Fibroblast of lung (primary cell): Measurements from ENCODE around the gene FRS2. TPM values are rescaled to one million over a fixed set of nuclear protein-coding genes. Genes with fewer than 3 reads are reported as not detected.
A peak's percentile ranks its signal among the peaks of the same experiment; 100 is the strongest.

Experiments
- DNase-seq, 2 donors: peaks; one replicate each; pipeline versions ENCODE4 v3.0.0 to v3.0.0-alpha.2; 2010; ENCODE audit warnings: low read depth in 2 of 2
- H2AFZ ChIP-seq: 2 replicates; pipeline ENCODE4 v1.5.1; 2012; ENCODE audit warnings: low read length, control low read depth, inconsistent platforms
- H3K27ac ChIP-seq: 2 replicates; pipeline ENCODE4 v1.5.1; 2011; ENCODE audit warnings: low read length, control low read depth; ENCODE audit not compliant: insufficient read depth
- H3K27me3 ChIP-seq: 2 replicates; pipeline ENCODE4 v1.5.1; 2011; ENCODE audit warnings: mild to moderate bottlenecking, low read length; ENCODE audit not compliant: control insufficient read depth, insufficient read depth
- H3K36me3 ChIP-seq: 2 replicates; pipeline ENCODE4 v1.5.1; 2011; ENCODE audit warnings: low read length; ENCODE audit not compliant: control insufficient read depth, insufficient read depth
- H3K4me1 ChIP-seq: 2 replicates; pipeline ENCODE4 v1.5.1; 2011; ENCODE audit warnings: low read length; ENCODE audit not compliant: control insufficient read depth, insufficient read depth; ENCODE audit errors: extremely low read depth
- H3K4me2 ChIP-seq: 2 replicates; pipeline ENCODE4 v1.5.1; 2011; ENCODE audit warnings: low read length, control low read depth; ENCODE audit not compliant: insufficient read depth; ENCODE audit errors: extremely low read depth
- H3K4me3 ChIP-seq, 4 experiments: fragments of 200-600 bp in 1 of 4; sonication (generic) in 1 of 4; replicated peaks in 1 of 4; 2 replicates each; pipeline ENCODE4 v1.5.1; 2011 to 2016; ENCODE audit warnings: low read length in 4 of 4, low read depth in 3 of 4, mild to moderate bottlenecking in 3 of 4, control low read depth in 2 of 4, inconsistent platforms in 1 of 4, mixed read lengths in 1 of 4; ENCODE audit not compliant: insufficient read depth in 1 of 4; ENCODE audit errors: control extremely low read depth in 1 of 4
- H3K79me2 ChIP-seq: 2 replicates; pipeline ENCODE4 v1.5.1; 2012; ENCODE audit warnings: mild to moderate bottlenecking, low read length, inconsistent platforms; ENCODE audit not compliant: control insufficient read depth, insufficient read depth
- H3K9ac ChIP-seq: 2 replicates; pipeline ENCODE4 v1.5.1; 2011; ENCODE audit warnings: mild to moderate bottlenecking, low read length, control low read depth; ENCODE audit not compliant: insufficient read depth
- H3K9me3 ChIP-seq: 2 replicates; pipeline ENCODE4 v1.5.1; 2012; ENCODE audit warnings: low read depth, low read length; ENCODE audit not compliant: control insufficient read depth, insufficient read depth
- H4K20me1 ChIP-seq: 2 replicates; pipeline ENCODE4 v1.5.1; 2011; ENCODE audit warnings: low read length; ENCODE audit not compliant: control insufficient read depth, insufficient read depth; ENCODE audit errors: extremely low read depth
- CTCF ChIP-seq, 2 donors: IDR thresholded peaks in 1 of 2; conservative IDR thresholded peaks in 1 of 2; 1 replicate in 1 of 2; 2 replicates in 1 of 2; pipeline ENCODE4 v1.5.1; 2011 to 2012; ENCODE audit warnings: low read length in 2 of 2, control low read depth in 1 of 2, inconsistent platforms in 1 of 2, low read depth in 1 of 2, mild to moderate bottlenecking in 1 of 2
- EZH2 ChIP-seq: IDR thresholded peaks from 2 replicates; pipeline ENCODE4 v1.5.1; 2012; ENCODE audit warnings: low read length, control low read depth, mild to moderate bottlenecking; ENCODE audit errors: missing control alignments
- polyA minus RNA-seq: library from RNA; depleted of rRNA, polyadenylated mRNA; stranded (reverse); fragments of >200 nt; gene quantifications from 2 replicates; pipeline ENCODE4 v1.2.3, GENCODE V29; 2011; ENCODE audit warnings: low replicate concordance
- polyA plus RNA-seq, 2 donors: library from polyadenylated mRNA; depleted of rRNA in 1 of 2; stranded (reverse) in 1 of 2; unstranded in 1 of 2; fragments of >200 nt; gene quantifications; 2 replicates each; pipeline ENCODE4 v1.2.1, GENCODE V29; 2011 to 2012; ENCODE audit warnings: missing spikeins in 1 of 2
- total RNA-seq: library from RNA; depleted of rRNA; stranded (reverse); fragments of >200 nt; gene quantifications from 2 replicates; pipeline ENCODE4 v1.2.1, GENCODE V29; 2014

Gene FRS2
- total RNA-seq (41.3 and 45.9 TPM in 2 replicates), polyA plus RNA-seq (22.7 and 37.1 TPM in 2 replicates), polyA minus RNA-seq (6.7 and 8.2 TPM in 2 replicates)
- polyA plus RNA-seq (2012) = 11.7 and 18.7 TPM in 2 replicates

GRCh38 chr12:69470189-69471075, at the start of gene FRS2:
Gene FRS2, plus strand, starts transcription at chr12:69470388. Its CDS starts 98,643 bp downstream, at chr12:69569031.
- peak; percentile 89 to 90 for DNase-seq
- Histone ChIP-seq H3K9me3 (no peaks in the 10 kb centered on the region), H4K20me1 (no peaks in the 10 kb centered on the region), H3K79me2 (peaks cover 52% of the 10 kb centered on the region), H3K36me3 (no peaks in the 10 kb centered on the region), H3K4me1 (peaks cover 8% of the 10 kb centered on the region), H3K4me3 (peak within 1 kb of the TSS; percentile 85 to 92 (median 86)), H3K4me2 (peak within 1 kb of the TSS; percentile 86), H3K27me3 (no peaks in the 10 kb centered on the region), H2AFZ (peak within 1 kb of the TSS; percentile 79), H3K9ac (peak within 1 kb of the TSS; percentile 97), H3K27ac (peak within 1 kb of the TSS; percentile 88)
- no peak for TF ChIP-seq EZH2
- TF ChIP-seq CTCF (conservative IDR thresholded peaks at IDR 0.05 in 1 of 2, IDR thresholded peaks at IDR 0.05 in 1 of 2; ENCODE audit: low read depth in 1 of 2, low read length in 2 of 2) = peak; percentile 50 to 54

- Histone ChIP-seq H2AFZ (no peak overlapping the region), H3K79me2 (no peaks in the 10 kb centered on the region), H3K27ac (no peak overlapping the region), H3K4me2 (no peak overlapping the region), H3K4me1 (no peaks in the 10 kb centered on the region), H3K36me3 (no peaks in the 10 kb centered on the region), H4K20me1 (no peaks in the 10 kb centered on the region), H3K4me3 (no peak overlapping the region), H3K9me3 (no peaks in the 10 kb centered on the region), H3K9ac (no peak overlapping the region), H3K27me3 (no peaks in the 10 kb centered on the region)
- TF ChIP-seq CTCF (conservative IDR thresholded peaks at IDR 0.05 in 1 of 2, IDR thresholded peaks at IDR 0.05 in 1 of 2; ENCODE audit: low read depth in 1 of 2, low read length in 2 of 2) = no peak
- TF ChIP-seq EZH2 = no peak
- DNase-seq = no peak
These were observed 48.6 kb upstream of the FRS2 start for GRCh38 chr12:69421548-69421947.

- Histone ChIP-seq H3K4me3 (no peak overlapping the region), H3K79me2 (no peaks in the 10 kb centered on the region), H3K27ac (no peak overlapping the region), H2AFZ (no peak overlapping the region), H3K4me2 (no peak overlapping the region), H3K36me3 (no peaks in the 10 kb centered on the region), H3K9ac (no peak overlapping the region), H3K27me3 (no peaks in the 10 kb centered on the region), H3K4me1 (no peaks in the 10 kb centered on the region), H3K9me3 (no peaks in the 10 kb centered on the region), H4K20me1 (no peaks in the 10 kb centered on the region)
- DNase-seq = no peak
- no peak for TF ChIP-seq CTCF (conservative IDR thresholded peaks at IDR 0.05 in 1 of 2, IDR thresholded peaks at IDR 0.05 in 1 of 2; ENCODE audit: low read depth in 1 of 2, low read length in 2 of 2)
- TF ChIP-seq EZH2 = no peak
These were observed 46.9 kb upstream of the FRS2 start for GRCh38 chr12:69423037-69423905.
